SK-N-SH (cell line): ENCODE results near the gene CSKMT.

Experiments
- TF ChIP-seq, protein P1 (sequence below): fragments of 200-600 bp; sonication (generic); IDR thresholded peaks from 2 replicates; pipeline ENCODE4 v1.6.1; 2017; ENCODE audit warnings: antibody characterized with exemption, mild to moderate bottlenecking, moderate library complexity
- TF ChIP-seq, protein P2 (sequence below): IDR thresholded peaks from 2 replicates; pipeline ENCODE4 v1.6.1; 2012; ENCODE audit warnings: mild to moderate bottlenecking, low read depth, low read length, moderate library complexity

DNA sequence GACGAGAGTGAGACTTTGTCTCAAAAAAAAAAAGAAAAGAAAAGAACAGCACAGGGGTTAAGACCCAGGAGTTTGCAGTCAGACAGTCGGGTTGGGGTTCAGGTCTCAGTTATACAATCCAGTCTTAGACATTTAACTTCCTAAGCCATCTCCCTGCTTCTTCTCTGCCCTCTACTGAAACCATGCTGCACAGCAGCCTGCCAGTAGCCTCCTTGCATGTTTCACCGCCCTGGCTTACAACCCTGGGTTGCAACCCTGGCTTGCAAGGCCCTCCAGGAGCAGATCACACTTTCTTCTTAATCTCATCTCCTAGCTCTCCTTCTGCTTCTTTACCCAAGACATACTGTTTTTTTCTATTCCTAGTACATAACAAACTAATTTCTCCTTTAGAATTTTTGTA, 37.4 kb upstream of the CSKMT start:
- TF ChIP-seq, protein P1, sequence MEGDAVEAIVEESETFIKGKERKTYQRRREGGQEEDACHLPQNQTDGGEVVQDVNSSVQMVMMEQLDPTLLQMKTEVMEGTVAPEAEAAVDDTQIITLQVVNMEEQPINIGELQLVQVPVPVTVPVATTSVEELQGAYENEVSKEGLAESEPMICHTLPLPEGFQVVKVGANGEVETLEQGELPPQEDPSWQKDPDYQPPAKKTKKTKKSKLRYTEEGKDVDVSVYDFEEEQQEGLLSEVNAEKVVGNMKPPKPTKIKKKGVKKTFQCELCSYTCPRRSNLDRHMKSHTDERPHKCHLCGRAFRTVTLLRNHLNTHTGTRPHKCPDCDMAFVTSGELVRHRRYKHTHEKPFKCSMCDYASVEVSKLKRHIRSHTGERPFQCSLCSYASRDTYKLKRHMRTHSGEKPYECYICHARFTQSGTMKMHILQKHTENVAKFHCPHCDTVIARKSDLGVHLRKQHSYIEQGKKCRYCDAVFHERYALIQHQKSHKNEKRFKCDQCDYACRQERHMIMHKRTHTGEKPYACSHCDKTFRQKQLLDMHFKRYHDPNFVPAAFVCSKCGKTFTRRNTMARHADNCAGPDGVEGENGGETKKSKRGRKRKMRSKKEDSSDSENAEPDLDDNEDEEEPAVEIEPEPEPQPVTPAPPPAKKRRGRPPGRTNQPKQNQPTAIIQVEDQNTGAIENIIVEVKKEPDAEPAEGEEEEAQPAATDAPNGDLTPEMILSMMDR = 0 out of 2 replicates have a peak, but pooled peaks have one; percentile 9
- TF ChIP-seq, protein P2, sequence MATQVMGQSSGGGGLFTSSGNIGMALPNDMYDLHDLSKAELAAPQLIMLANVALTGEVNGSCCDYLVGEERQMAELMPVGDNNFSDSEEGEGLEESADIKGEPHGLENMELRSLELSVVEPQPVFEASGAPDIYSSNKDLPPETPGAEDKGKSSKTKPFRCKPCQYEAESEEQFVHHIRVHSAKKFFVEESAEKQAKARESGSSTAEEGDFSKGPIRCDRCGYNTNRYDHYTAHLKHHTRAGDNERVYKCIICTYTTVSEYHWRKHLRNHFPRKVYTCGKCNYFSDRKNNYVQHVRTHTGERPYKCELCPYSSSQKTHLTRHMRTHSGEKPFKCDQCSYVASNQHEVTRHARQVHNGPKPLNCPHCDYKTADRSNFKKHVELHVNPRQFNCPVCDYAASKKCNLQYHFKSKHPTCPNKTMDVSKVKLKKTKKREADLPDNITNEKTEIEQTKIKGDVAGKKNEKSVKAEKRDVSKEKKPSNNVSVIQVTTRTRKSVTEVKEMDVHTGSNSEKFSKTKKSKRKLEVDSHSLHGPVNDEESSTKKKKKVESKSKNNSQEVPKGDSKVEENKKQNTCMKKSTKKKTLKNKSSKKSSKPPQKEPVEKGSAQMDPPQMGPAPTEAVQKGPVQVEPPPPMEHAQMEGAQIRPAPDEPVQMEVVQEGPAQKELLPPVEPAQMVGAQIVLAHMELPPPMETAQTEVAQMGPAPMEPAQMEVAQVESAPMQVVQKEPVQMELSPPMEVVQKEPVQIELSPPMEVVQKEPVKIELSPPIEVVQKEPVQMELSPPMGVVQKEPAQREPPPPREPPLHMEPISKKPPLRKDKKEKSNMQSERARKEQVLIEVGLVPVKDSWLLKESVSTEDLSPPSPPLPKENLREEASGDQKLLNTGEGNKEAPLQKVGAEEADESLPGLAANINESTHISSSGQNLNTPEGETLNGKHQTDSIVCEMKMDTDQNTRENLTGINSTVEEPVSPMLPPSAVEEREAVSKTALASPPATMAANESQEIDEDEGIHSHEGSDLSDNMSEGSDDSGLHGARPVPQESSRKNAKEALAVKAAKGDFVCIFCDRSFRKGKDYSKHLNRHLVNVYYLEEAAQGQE = no peak
